ENCODE data around the gene TMTC2. TPM values are rescaled to one million over a fixed set of nuclear protein-coding genes. Genes with fewer than 3 reads are reported as not detected.
"Not testable (repeated sequence)": the region's sequence is repeated elsewhere in the genome, so short reads cannot be mapped to it uniquely, and the experiment has no call there.

Gene TMTC2
- total RNA-seq, 1 experiment from 2014 or later, result 0.58 TPM

GRCh38 chr12:83082690-83083276 lies 396.1 kb downstream of the TMTC2 start:
- DNase-seq (ENCODE audit: low spot score), result no peak
- in situ Hi-C loops (cut with HindIII; ENCODE audit: low sequenced_read_pairs), result no loop called here

DNA sequence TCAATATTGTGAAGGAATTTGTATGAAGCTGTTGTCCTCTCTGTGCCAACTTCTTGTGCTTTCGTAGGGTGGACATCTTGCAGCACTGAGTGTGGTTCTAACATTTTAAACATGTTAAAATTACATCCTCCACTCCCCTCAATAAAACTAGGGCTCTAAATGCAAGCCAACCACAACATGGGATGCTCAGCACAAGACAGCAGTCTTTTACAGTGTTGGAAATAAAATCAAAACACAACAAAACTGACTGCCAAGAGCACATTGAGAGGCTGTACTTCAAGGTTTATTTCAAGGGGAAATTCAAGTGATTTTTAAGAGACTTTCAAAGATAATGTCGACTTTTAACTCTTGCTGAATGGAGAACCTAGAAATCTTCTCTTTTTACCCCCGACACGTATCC lies 396.9 kb downstream of the TMTC2 start:
- DNase-seq (ENCODE audit: low spot score), result no peak
- in situ Hi-C loops (cut with HindIII; ENCODE audit: low sequenced_read_pairs), result no loop called here

DNA sequence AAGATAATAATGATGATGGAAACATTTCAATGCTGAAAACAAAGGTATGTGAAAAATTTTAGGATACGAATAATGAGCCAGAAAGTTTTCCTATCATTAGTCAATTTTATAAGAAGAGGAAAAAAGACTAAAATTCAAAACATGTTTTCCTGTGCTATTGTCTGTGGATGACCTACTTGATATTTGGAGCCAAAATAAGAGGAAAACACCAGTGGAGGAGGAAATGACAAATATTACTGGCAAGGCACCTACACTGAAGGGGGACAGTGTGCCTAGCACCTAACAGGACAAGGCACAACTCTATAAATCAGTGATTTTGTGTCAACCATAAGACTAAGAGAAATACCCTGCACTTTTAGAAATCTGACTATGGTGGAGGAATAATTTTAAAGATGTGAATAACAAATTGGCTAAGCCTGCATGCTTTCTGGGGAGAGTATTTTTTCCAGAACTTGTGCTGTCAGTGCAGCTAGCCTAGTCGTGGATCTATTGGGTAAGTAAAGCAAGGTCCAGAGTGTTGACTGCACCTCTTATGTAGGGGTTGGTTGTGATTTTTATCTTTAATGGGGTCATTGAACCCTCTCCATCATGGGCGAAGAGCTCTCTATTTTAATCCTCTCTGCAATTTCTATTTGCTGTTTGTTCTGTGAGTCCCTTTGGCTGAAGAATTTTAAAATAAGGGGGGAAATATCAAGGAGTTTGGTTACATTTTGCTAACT lies 398.0 kb downstream of the TMTC2 start:
- in situ Hi-C loops (cut with HindIII; ENCODE audit: low sequenced_read_pairs), result no loop called here
- no peak for DNase-seq (ENCODE audit: low spot score)

DNA sequence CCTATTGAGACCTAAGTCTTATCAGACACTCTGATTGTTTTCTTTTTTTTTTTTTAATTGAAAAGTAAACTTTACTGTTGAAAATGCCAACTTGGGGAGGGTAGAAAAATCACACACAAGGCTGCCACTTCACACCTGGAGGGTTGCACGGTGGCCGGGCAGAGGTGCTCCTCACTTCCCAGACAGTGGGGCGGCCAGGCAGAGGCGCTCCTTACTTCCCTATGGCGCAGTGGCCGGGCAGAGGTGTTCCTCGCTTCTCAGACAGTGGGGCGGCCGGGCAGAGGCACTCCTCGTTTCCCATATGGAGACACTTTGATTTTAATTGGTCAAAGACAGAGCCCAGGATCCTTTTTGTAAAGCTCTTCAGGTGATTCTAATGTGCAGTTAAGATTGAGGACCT lies 399.3 kb downstream of the TMTC2 start:
- DNase-seq (ENCODE audit: low spot score), result no peak
- in situ Hi-C loops (cut with HindIII; ENCODE audit: low sequenced_read_pairs), result no loop called here

DNA sequence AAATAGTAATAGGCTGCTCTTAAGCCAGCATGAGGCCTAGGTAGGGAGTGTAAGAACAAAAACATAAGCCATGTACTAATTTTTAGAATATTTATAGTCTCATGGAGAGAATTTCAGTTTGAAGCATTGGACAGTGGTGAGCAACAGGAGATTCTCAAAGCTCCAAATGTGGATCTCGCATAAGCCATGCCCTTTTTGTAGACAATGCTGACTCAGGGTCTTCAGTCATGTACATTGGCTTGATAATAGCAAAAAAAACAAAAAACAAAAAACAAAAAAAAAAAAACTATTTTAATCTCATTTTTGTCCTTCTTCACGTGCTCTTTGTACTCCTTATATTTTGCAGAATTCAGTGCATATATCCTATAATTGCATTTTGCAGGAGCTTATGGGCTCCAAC lies 402.9 kb downstream of the TMTC2 start:
- in situ Hi-C loops (cut with HindIII; ENCODE audit: low sequenced_read_pairs), result no loop called here
- DNase-seq (ENCODE audit: low spot score), result no peak

- in situ Hi-C loops (cut with HindIII; ENCODE audit: low sequenced_read_pairs), result no loop called here
- DNase-seq (ENCODE audit: low spot score), result no peak
Measured at GRCh38 chr12:83092129-83092528, 405.4 kb downstream of the TMTC2 start.

- no peak for DNase-seq (ENCODE audit: low spot score)
- in situ Hi-C loops (cut with HindIII; ENCODE audit: low sequenced_read_pairs), result no loop called here
Measured at GRCh38 chr12:83092606-83093005, 405.9 kb downstream of the TMTC2 start.

GRCh38 chr12:83093426-83093825 lies 406.7 kb downstream of the TMTC2 start:
- in situ Hi-C loops (cut with HindIII; ENCODE audit: low sequenced_read_pairs), result no loop called here

DNA sequence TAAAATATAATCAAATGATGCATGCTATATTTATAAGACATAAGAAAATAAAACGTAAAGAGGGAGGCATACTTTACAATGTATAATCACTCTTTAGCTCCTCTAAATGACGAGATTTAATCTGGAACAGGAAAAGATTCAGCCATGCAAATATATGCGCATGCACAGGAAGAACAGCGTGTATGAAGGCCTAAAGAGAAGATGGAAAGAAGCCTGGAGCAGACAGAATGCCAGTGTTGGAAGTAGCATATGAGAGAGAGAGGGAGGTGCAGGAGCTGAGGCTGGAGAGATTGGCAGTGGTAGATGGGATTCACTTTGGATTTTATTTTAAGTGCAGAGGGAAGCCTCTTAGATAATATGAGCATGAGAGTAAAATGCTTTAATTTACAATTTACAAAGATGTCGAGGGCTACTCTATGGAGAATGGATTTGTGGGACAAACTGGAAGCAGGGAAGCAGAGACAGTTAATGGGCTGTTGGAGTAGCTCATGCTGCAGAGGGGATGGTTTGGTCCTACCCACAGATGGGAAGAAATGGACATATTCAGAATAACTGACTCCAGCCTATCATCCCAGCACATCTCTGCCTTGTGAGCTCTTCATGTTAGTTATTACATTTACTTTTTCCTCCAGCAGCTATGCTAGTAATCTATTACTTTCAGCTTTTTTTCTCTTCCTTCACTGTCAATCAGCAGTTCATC lies 411.1 kb downstream of the TMTC2 start:
- peak; percentile 39 for DNase-seq (ENCODE audit: low spot score)
- in situ Hi-C loops (cut with HindIII; ENCODE audit: low sequenced_read_pairs), result no loop called here

More at GRCh38 chr12:83093426-83093825, 406.7 kb downstream of the TMTC2 start:
- no peak for DNase-seq (ENCODE audit: low spot score)

GRCh38 chr12:83099436-83099835 lies 412.7 kb downstream of the TMTC2 start:
- no peak for DNase-seq (ENCODE audit: low spot score)
- in situ Hi-C loops (cut with HindIII; ENCODE audit: low sequenced_read_pairs), result no loop called here

GRCh38 chr12:83102499-83102898 lies 415.8 kb downstream of the TMTC2 start:
- no peak for DNase-seq (ENCODE audit: low spot score)
- in situ Hi-C loops (cut with HindIII; ENCODE audit: low sequenced_read_pairs), result no loop called here

- in situ Hi-C loops (cut with HindIII; ENCODE audit: low sequenced_read_pairs), result no loop called here
- no peak for DNase-seq (ENCODE audit: low spot score)
Measured at GRCh38 chr12:83106873-83107272, 420.2 kb downstream of the TMTC2 start.

GRCh38 chr12:83110424-83110823 lies 423.7 kb downstream of the TMTC2 start:
- in situ Hi-C loops (cut with HindIII; ENCODE audit: low sequenced_read_pairs), result no loop called here
- no peak for DNase-seq (ENCODE audit: low spot score)

- no peak for DNase-seq (ENCODE audit: low spot score)
- in situ Hi-C loops (cut with HindIII; ENCODE audit: low sequenced_read_pairs), result no loop called here
Measured at GRCh38 chr12:83113945-83114344, 427.2 kb downstream of the TMTC2 start.

DNA sequence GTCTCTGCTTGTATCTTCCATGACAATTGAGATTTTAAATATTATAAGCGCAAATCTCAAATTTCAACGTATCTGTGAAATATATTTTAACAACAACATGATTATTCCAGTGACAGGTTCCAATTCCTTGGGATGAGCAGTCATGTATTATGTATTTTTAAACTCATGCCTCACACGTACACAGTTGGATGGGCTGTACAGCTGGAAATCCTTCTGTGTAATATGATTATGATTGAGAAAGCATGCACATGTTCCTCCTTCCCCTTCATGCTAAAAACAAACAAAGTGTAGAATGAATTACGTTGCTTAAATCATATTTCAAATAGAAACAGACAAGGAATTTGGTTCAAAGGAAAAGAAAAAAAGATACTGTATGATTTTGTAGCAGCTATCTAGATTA lies 428.3 kb downstream of the TMTC2 start:
- DNase-seq (ENCODE audit: low spot score), result no peak
- in situ Hi-C loops (cut with HindIII; ENCODE audit: low sequenced_read_pairs), result no loop called here

GRCh38 chr12:83117926-83118325 lies 431.2 kb downstream of the TMTC2 start:
- in situ Hi-C loops (cut with HindIII; ENCODE audit: low sequenced_read_pairs), result not testable (repeated sequence)

DNA sequence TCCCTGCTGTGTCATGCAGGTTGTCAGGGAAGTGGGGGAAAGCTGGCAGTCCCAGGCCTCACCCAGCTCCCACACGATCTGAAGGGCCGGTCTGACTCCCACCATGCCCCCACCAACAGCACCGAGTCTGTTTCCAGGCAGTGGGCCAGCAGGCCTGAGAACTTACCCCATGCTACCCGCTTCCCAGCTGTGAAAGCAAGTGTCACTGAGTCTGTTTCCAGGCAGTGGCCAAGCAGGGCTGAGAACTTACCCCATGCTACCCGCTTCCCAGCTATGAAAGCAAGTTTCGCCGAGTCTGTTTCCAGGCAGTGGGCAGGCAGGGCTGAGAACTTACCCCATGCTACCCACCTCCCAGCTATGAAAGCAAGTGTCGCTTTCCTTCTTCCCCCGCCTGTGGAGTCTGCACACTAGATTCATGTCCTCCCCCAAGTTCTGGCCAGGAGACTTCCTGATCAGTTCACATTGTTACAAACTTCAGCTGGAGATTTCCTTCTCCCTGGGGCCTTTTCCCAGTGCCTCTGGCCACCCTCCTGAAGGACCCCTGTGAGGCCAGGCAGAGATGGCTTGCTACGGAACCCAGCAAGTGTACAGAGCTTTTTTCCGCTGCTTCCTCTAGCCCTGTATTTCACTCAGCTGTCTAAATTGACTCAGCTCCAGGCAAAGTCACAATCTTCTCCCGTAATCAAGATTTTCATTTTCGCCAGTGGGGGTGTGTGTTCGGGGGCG lies 435.4 kb downstream of the TMTC2 start:
- peak; percentile 15 for DNase-seq (ENCODE audit: low spot score)
- in situ Hi-C loops (cut with HindIII; ENCODE audit: low sequenced_read_pairs), result no loop called here

More at GRCh38 chr12:83117926-83118325, 431.2 kb downstream of the TMTC2 start:
- DNase-seq (ENCODE audit: low spot score), result not testable (repeated sequence)

- in situ Hi-C loops (cut with HindIII; ENCODE audit: low sequenced_read_pairs), result no loop called here
- DNase-seq (ENCODE audit: low spot score), result peak; percentile 16
Measured at GRCh38 chr12:83122623-83122934, 435.9 kb downstream of the TMTC2 start.

- in situ Hi-C loops (cut with HindIII; ENCODE audit: low sequenced_read_pairs), result no loop called here
- no peak for DNase-seq (ENCODE audit: low spot score)
Measured at GRCh38 chr12:83123039-83123438, 436.3 kb downstream of the TMTC2 start.

DNA sequence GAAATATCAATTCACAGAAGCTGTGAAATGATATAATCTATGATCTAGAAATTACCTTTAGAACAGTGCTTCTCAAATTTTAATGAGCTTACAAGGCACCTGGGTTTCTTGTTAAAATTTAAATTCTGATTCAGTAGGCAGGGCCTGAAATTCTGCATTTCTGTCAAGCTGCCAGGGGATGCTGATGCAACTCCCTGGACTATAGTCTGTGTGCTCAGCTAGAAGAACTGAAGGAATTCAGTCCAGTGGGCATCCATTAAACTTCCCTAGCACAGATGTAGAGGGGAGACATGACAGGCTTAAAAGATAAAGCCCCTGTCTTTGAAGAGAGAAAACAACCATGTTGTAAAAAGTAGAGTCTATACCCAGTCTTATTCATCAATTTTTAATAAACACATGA lies 441.8 kb downstream of the TMTC2 start:
- no peak for DNase-seq (ENCODE audit: low spot score)
- in situ Hi-C loops (cut with HindIII; ENCODE audit: low sequenced_read_pairs), result no loop called here
